BJ (cell line): ENCODE data around the gene PRKCZ. TPM values are rescaled to one million over a fixed set of nuclear protein-coding genes. Genes with fewer than 3 reads are reported as not detected.
"Not testable (repeated sequence)": the region's sequence is repeated elsewhere in the genome, so short reads cannot be mapped to it uniquely, and the experiment has no call there.

ENCODE experiments used
- CTCF ChIA-PET: fragments of 350-600 bp; formaldehyde crosslinking; extraction: SDS; loops from one replicate; lab custom pipeline; 2021; ENCODE audit warnings: antibody characterized with exemption, inconsistent platforms; lab: Yijun Ruan, JAX
- POLR2A ChIA-PET: fragments of 300-600 bp; sonication (Branson Sonifier 250); formaldehyde crosslinking; extraction: SDS; loops from one replicate; lab custom pipeline; 2021; ENCODE audit warnings: antibody characterized with exemption; lab: Charles Lee
- DNase-seq: peaks from one replicate; pipeline ENCODE4 v3.0.0-alpha.2; 2011; ENCODE audit warnings: low read depth
- H3K27me3 ChIP-seq: 2 replicates; pipeline ENCODE4 v1.6.0; 2011; ENCODE audit warnings: low read length; ENCODE audit not compliant: control insufficient read depth, insufficient read depth
- H3K36me3 ChIP-seq: 2 replicates; pipeline ENCODE4 v1.5.1; 2011; ENCODE audit warnings: low read length; ENCODE audit not compliant: control insufficient read depth, insufficient read depth
- H3K4me3 ChIP-seq: 2 replicates; pipeline ENCODE4 v1.5.1; 2011; ENCODE audit warnings: low read depth, mild to moderate bottlenecking, control low read depth, low read length
- CTCF ChIP-seq: IDR thresholded peaks from 2 replicates; pipeline ENCODE4 v1.5.1; 2011; ENCODE audit warnings: low read depth, mild to moderate bottlenecking, control low read depth, inconsistent platforms, low read length, moderate library complexity; ENCODE audit not compliant: insufficient read depth
- polyA plus RNA-seq: library from polyadenylated mRNA; depleted of rRNA; stranded (reverse); fragments of >200 nt; gene quantifications from 2 replicates; pipeline ENCODE4 v1.2.3, GENCODE V29; 2011

Gene PRKCZ
- polyA plus RNA-seq, 1 experiment = 2.3 TPM

GRCh38 chr1:2136386-2137235 lies 86.4 kb downstream of the PRKCZ start:
- Histone ChIP-seq H3K4me3 (no peak overlapping the region), H3K36me3 (no peaks in the 10 kb centered on the region), H3K27me3 (no peaks in the 10 kb centered on the region)
- TF ChIP-seq CTCF = no peak
- ChIA-PET POLR2A (no interaction called here), CTCF (interaction anchor here (0.6 to 1.4 kb wide), 2 partner anchors 30 to 38 kb away, joined by 3 to 5 read pairs; no protein-coding TSS in a partner anchor)
- DNase-seq = no peak

GRCh38 chr1:2137257-2138121 lies 87.3 kb downstream of the PRKCZ start:
- no peak for DNase-seq
- no peak for TF ChIP-seq CTCF
- Histone ChIP-seq H3K36me3 (no peaks in the 10 kb centered on the region), H3K27me3 (no peaks in the 10 kb centered on the region; the same call in 1 of the 2 replicates), H3K4me3 (no peak overlapping the region)
- ChIA-PET POLR2A (no interaction called here), CTCF (interaction anchor here (0.6 to 3.1 kb wide), 2 partner anchors 29 to 51 kb away, joined by 3 to 16 read pairs; no protein-coding TSS in a partner anchor)

- POLR2A ChIA-PET, H3K4me3 ChIP-seq, DNase-seq, H3K27me3 ChIP-seq, H3K36me3 ChIP-seq: not testable (repeated sequence)
- CTCF ChIA-PET = interaction anchor here (1.1 to 3.7 kb wide), 19 partner anchors 8 to 242 kb away, joined by 3 to 31 read pairs (median 5); no protein-coding TSS in a partner anchor
These were observed 88.9 kb downstream of the PRKCZ start for GRCh38 chr1:2139156-2139555.

GRCh38 chr1:2141025-2141424 lies 90.8 kb downstream of the PRKCZ start:
- POLR2A ChIA-PET = no interaction called here
- H3K27me3 ChIP-seq = no peaks in the 10 kb centered on the region; the same call in 1 of the 2 replicates
- DNase-seq = no peak
- no peaks in the 10 kb centered on the region for H3K36me3 ChIP-seq
- no peak for TF ChIP-seq CTCF
- CTCF ChIA-PET = interaction anchor here (1.0 to 3.7 kb wide), 9 partner anchors 9 to 209 kb away, joined by 3 to 31 read pairs (median 14); no protein-coding TSS in a partner anchor
- no peak overlapping the region for H3K4me3 ChIP-seq

GRCh38 chr1:2143814-2144500 lies 93.7 kb downstream of the PRKCZ start:
- POLR2A ChIA-PET = no interaction called here
- Histone ChIP-seq H3K4me3 (no peak overlapping the region), H3K27me3 (no peaks in the 10 kb centered on the region; the same call in none of the 2 replicates), H3K36me3 (no peaks in the 10 kb centered on the region)
- TF ChIP-seq CTCF = no peak
- no peak for DNase-seq
- CTCF ChIA-PET = interaction anchor here (1.3 kb wide), 1 partner anchor 31 kb away, joined by 5 read pairs; no protein-coding TSS in a partner anchor
